A549 (cell line): Measurements from ENCODE around the gene PRR29. TPM values are rescaled to one million over a fixed set of nuclear protein-coding genes. Genes with fewer than 3 reads are reported as not detected.
"Not testable (repeated sequence)": the region's sequence is repeated elsewhere in the genome, so short reads cannot be mapped to it uniquely, and the experiment has no call there.

Experiments used
- ATAC-seq, 2 experiments: fragments of 200-7000 bp in 1 of 2; fragments of >200 bp in 1 of 2; cut with Nextera tagmentation in 1 of 2; cut with Tn5 transposase in 1 of 2; 3 replicates each; pipeline versions ENCODE4 v1.8.0 to v1.9.1; 2018 to 2020; ENCODE audit warnings: mild to moderate bottlenecking in 1 of 2, moderate library complexity in 1 of 2
- CTCF ChIA-PET: fragments of 300-600 bp; sonication (Branson Sonifier 250); formaldehyde crosslinking; extraction: SDS; loops from one replicate; lab custom pipeline; 2021; ENCODE audit warnings: antibody characterized with exemption, inconsistent platforms; lab: Yijun Ruan, JAX
- POLR2A ChIA-PET: fragments of 350-600 bp; formaldehyde crosslinking; extraction: SDS; loops from one replicate; lab custom pipeline; 2021; ENCODE audit warnings: antibody characterized with exemption, inconsistent platforms; lab: Yijun Ruan, JAX
- DNase-seq, 2 experiments: peaks; one replicate each; pipeline versions ENCODE4 v3.0.0 to v3.0.0-alpha.2; 2011 to 2016; ENCODE audit warnings: low read depth in 1 of 2, low spot score in 1 of 2
- FAIRE-seq: peaks from 2 replicates; lab custom pipeline; 2011; peaks lifted over from hg19 to GRCh38; lab: Jason Lieb, UNC
- H3K27ac ChIP-seq, 2 experiments: fragments of >200 bp; sonication (Bioruptor Twin); formaldehyde crosslinking; 3 replicates each; pipeline ENCODE4 v1.5.1; 2016 to 2017
- H3K4me1 ChIP-seq: fragments of >200 bp; sonication (Bioruptor Twin); formaldehyde crosslinking; 3 replicates; pipeline ENCODE4 v1.6.1; 2016
- H3K4me2 ChIP-seq: fragments of >200 bp; sonication (Bioruptor Twin); formaldehyde crosslinking; 3 replicates; pipeline ENCODE4 v1.6.1; 2016
- H3K4me3 ChIP-seq: fragments of >200 bp; sonication (Bioruptor Twin); formaldehyde crosslinking; 3 replicates; pipeline ENCODE4 v1.5.1; 2016
- H3K9me3 ChIP-seq: fragments of >200 bp; sonication (Bioruptor Twin); formaldehyde crosslinking; 3 replicates; pipeline ENCODE4 v1.6.1; 2016
- BHLHE40 ChIP-seq: IDR thresholded peaks from 2 replicates; pipeline ENCODE4 v1.6.1; 2012; ENCODE audit warnings: low read depth, low read length, inconsistent platforms
- CBX8 ChIP-seq: fragments of 200-600 bp; sonication (generic); IDR thresholded peaks from 2 replicates; pipeline ENCODE4 v1.6.1; 2016
- CHD4 ChIP-seq: fragments of 200-600 bp; sonication (generic); IDR thresholded peaks from 2 replicates; pipeline ENCODE4 v1.6.1; 2016; ENCODE audit warnings: antibody characterized with exemption, mild to moderate bottlenecking, borderline replicate concordance
- ESRRA ChIP-seq: fragments of 150-350 bp; IDR thresholded peaks from 2 replicates; pipeline ENCODE4 v1.6.1; 2014; ENCODE audit warnings: mild to moderate bottlenecking, low read length, borderline replicate concordance
- FOSL2 ChIP-seq, 2 experiments: fragments of 450-650 bp in 1 of 2; fragments of >200 bp in 1 of 2; sonication (Bioruptor Twin) in 1 of 2; formaldehyde crosslinking; IDR thresholded peaks; 2 replicates each; pipeline versions ENCODE4 v1.5.0 to v1.6.1; 2016 to 2020; ENCODE audit warnings: mild to moderate bottlenecking in 1 of 2, moderate library complexity in 1 of 2
- GATA3 ChIP-seq: IDR thresholded peaks from 2 replicates; pipeline ENCODE4 v1.6.1; 2012; ENCODE audit warnings: borderline replicate concordance
- HOXB13 ChIP-seq: fragments of 250-450 bp; sonication (Bioruptor Pico); IDR thresholded peaks from 2 replicates; pipeline ENCODE4 v1.5.0; 2020; ENCODE audit warnings: low read depth, mild to moderate bottlenecking, moderate library complexity
- JUN ChIP-seq, 2 experiments: fragments of >200 bp; sonication (Bioruptor Twin); formaldehyde crosslinking; IDR thresholded peaks; 2 replicates in 1 of 2; 3 replicates in 1 of 2; pipeline ENCODE4 v1.6.1; 2016 to 2017
- JUNB ChIP-seq: fragments of >200 bp; sonication (Bioruptor Twin); formaldehyde crosslinking; IDR thresholded peaks from 2 replicates; pipeline ENCODE4 v1.6.1; 2016
- KDM5A ChIP-seq: fragments of 200-600 bp; sonication (generic); IDR thresholded peaks from 2 replicates; pipeline ENCODE4 v1.6.1; 2016; ENCODE audit warnings: antibody characterized with exemption, mild to moderate bottlenecking
- NR3C1 ChIP-seq: fragments of >200 bp; sonication (Bioruptor Twin); formaldehyde crosslinking; IDR thresholded peaks from 3 replicates; pipeline ENCODE4 v1.6.1; 2017
- PHF8 ChIP-seq: fragments of 200-600 bp; sonication (generic); IDR thresholded peaks from 2 replicates; pipeline ENCODE4 v1.6.1; 2016; ENCODE audit warnings: low read depth, mild to moderate bottlenecking, antibody characterized with exemption, moderate library complexity, borderline replicate concordance
- POLR2A ChIP-seq: IDR thresholded peaks from 2 replicates; pipeline ENCODE4 v1.6.1; 2012; ENCODE audit warnings: mild to moderate bottlenecking, low read length
- POLR2AphosphoS2 ChIP-seq: conservative IDR thresholded peaks from 2 replicates; pipeline ENCODE4 v1.6.1; 2012; ENCODE audit warnings: low read length, improper control_type of control experiment, inconsistent platforms
- RAD21 ChIP-seq, 2 experiments: fragments of >200 bp in 1 of 2; sonication (Bioruptor Twin) in 1 of 2; formaldehyde crosslinking in 1 of 2; IDR thresholded peaks in 1 of 2; conservative IDR thresholded peaks in 1 of 2; 2 replicates in 1 of 2; 3 replicates in 1 of 2; pipeline ENCODE4 v1.6.1; 2012 to 2018; ENCODE audit warnings: inconsistent platforms in 1 of 2
- RCOR1 ChIP-seq: fragments of 150-350 bp; IDR thresholded peaks from 2 replicates; pipeline ENCODE4 v1.6.1; 2014; ENCODE audit warnings: antibody characterized with exemption, low read length, low read depth
- REST ChIP-seq: fragments of 200-600 bp; sonication (generic); IDR thresholded peaks from 2 replicates; pipeline ENCODE4 v1.6.1; 2016; ENCODE audit warnings: antibody characterized with exemption, mild to moderate bottlenecking, moderate library complexity
- ZC3H11A ChIP-seq: fragments of 450-650 bp; IDR thresholded peaks from 2 replicates; pipeline ENCODE4 v1.6.1; 2014; ENCODE audit warnings: antibody characterized with exemption, mild to moderate bottlenecking
- ZFP36 ChIP-seq: fragments of 450-650 bp; IDR thresholded peaks from 2 replicates; pipeline ENCODE4 v1.6.1; 2014; ENCODE audit warnings: borderline replicate concordance; ENCODE audit not compliant: partially characterized antibody
- WGBS: methylation state at CpG from one replicate; pipeline ENCODE4 v1.1.6; 2017; ENCODE audit errors: missing lambda C conversion rate; 5-methylcytosine and 5-hydroxymethylcytosine counted together
- polyA plus RNA-seq, 4 experiments: library from polyadenylated mRNA; depleted of rRNA in 3 of 4; stranded (reverse); fragments of >200 nt; fragmentation: RNase III in 1 of 4; extraction: RNeasy Plus Mini Kit Qiagen cat#74134 plus additional on column Dnase treatment in 1 of 4; gene quantifications; 2 replicates in 3 of 4; 3 replicates in 1 of 4; pipeline ENCODE4 v1.2.3, GENCODE V29; 2011 to 2017
- TF ChIP-seq, protein P1 (sequence below): fragments of 150-350 bp; IDR thresholded peaks from 2 replicates; pipeline ENCODE4 v1.6.1; 2014; ENCODE audit warnings: low read depth, mild to moderate bottlenecking, low read length
- TF ChIP-seq, protein P2 (sequence below): fragments of 250-450 bp; sonication (Bioruptor Pico); IDR thresholded peaks from 2 replicates; pipeline ENCODE4 v1.5.0; 2021; ENCODE audit warnings: mild to moderate bottlenecking, moderate library complexity, borderline replicate concordance

PRR29 gene
- polyA plus RNA-seq, 2 of the 4 experiments (the other 2 are of a cell fraction) = 0.44 to 0.67 TPM

DNA sequence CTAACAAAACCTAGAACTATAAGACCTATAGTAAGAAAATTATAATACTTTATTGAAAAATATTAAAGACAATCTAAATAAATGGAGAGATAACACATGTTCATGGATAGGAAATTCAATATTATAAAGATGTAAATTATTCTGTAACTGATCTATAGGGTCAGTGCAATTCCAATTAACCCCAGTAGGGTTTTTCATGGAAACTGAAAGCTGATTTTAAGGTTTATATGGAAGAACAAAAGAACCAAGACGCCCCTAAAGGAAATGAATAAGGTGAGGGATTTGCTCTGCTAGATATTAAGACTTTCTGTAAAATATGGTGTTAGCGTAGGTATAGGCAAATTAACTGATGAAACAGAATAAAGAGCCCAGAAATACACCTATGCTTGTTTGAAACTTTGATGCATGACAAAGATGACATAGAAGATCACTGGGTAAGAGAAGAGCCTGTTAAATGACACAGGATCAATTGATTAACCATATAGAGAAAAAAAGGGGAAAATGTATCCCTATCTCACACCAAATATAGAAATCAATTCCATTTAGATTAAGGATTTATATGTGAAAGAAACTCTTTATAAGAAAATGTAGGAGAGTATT, 19.3 kb downstream of the PRR29 start:
- CTCF ChIA-PET = interaction anchor here (0.7 to 16.1 kb wide), 19 partner anchors 8 to 129 kb away, joined by 3 to 386 read pairs (median 4); partner anchors contain the start of genes CSHL1 and GH1
- Histone ChIP-seq H3K4me3 (no peak overlapping the region), H3K27ac (no peak overlapping the region), H3K4me1 (no peaks in the 10 kb centered on the region), H3K9me3 (no peaks in the 10 kb centered on the region), H3K4me2 (no peak overlapping the region)
- 49% methylated on average over 2 of the region's 2 CpGs for WGBS
- TF ChIP-seq NR3C1 (no peak), KDM5A (no peak), RAD21 (conservative IDR thresholded peaks at IDR 0.05 in 1 of 2, IDR thresholded peaks at IDR 0.05 in 1 of 2) (no peak)
- POLR2A ChIA-PET = interaction anchor here (1.3 kb wide), 1 partner anchor 128 kb away, joined by 4 read pairs; no protein-coding TSS in a partner anchor
- ATAC-seq (0 out of 6 replicates have a peak, but pooled peaks of 1 of the 2 experiments have one; percentile 38), FAIRE-seq (no peak), DNase-seq (no peak)

DNA sequence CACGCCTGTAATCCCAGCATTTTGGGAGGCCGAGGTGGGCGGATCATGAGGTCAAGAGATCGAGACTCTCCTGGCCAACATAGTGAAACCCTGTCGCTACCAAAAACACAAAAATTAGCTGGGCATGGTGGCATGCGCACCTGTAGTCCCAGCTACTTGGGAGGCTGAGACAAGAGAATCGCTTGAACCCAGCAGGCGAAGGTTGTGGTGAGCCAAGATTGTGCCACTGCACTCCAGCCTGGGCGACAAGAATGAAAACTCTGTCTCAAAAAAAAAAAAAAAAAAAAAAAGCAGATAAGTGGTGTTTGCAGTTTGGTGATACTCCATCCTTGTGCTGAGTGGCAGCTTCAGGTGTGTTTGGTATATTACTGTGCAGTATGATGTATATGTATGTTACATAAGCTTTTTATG, 21.4 kb downstream of the PRR29 start:
- H3K27ac ChIP-seq, H3K4me1 ChIP-seq, H3K9me3 ChIP-seq, H3K4me3 ChIP-seq, DNase-seq, FAIRE-seq, ATAC-seq, H3K4me2 ChIP-seq, POLR2A ChIA-PET: not testable (repeated sequence)
- CTCF ChIA-PET = interaction anchor here (1.0 to 16.1 kb wide), 10 partner anchors 10 to 302 kb away, joined by 3 to 386 read pairs (median 9); partner anchors contain the start of genes CSHL1 and GH1
- WGBS = 72% methylated on average over 9 of the region's 9 CpGs

- Histone ChIP-seq H3K9me3 (no peaks in the 10 kb centered on the region), H3K4me1 (no peaks in the 10 kb centered on the region), H3K27ac (no peak within 1 kb of the TSS), H3K4me3 (no peak within 1 kb of the TSS), H3K4me2 (no peak within 1 kb of the TSS)
- ATAC-seq (peak in 1 of 2 experiments; percentile 33; a peak in 2 of 6 replicates), DNase-seq (no peak), FAIRE-seq (no peak)
- 59% methylated on average over 23 of the region's 23 CpGs for WGBS
- POLR2A ChIA-PET = interaction anchor here (0.8 kb wide), 1 partner anchor 125 kb away, joined by 5 read pairs; no protein-coding TSS in a partner anchor
- TF ChIP-seq CHD4 = no peak
- TF ChIP-seq HOXB13 (CRISPR knock-in tag) = no peak
- TF ChIP-seq, protein P1, sequence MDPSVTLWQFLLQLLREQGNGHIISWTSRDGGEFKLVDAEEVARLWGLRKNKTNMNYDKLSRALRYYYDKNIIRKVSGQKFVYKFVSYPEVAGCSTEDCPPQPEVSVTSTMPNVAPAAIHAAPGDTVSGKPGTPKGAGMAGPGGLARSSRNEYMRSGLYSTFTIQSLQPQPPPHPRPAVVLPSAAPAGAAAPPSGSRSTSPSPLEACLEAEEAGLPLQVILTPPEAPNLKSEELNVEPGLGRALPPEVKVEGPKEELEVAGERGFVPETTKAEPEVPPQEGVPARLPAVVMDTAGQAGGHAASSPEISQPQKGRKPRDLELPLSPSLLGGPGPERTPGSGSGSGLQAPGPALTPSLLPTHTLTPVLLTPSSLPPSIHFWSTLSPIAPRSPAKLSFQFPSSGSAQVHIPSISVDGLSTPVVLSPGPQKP = no peak
- no peak for TF ChIP-seq BHLHE40
- TF ChIP-seq POLR2AphosphoS2 = no peak
- no peak for TF ChIP-seq JUNB
- no peak for TF ChIP-seq PHF8
- TF ChIP-seq RCOR1 = no peak
- TF ChIP-seq GATA3 = no peak
- TF ChIP-seq REST = no peak
- TF ChIP-seq CBX8 = no peak
- TF ChIP-seq FOSL2 (IDR thresholded peaks at IDR 0.05) = no peak
- no peak for TF ChIP-seq FOSL2 (CRISPR knock-in tag; IDR thresholded peaks at IDR 0.05)
- TF ChIP-seq, protein P2, sequence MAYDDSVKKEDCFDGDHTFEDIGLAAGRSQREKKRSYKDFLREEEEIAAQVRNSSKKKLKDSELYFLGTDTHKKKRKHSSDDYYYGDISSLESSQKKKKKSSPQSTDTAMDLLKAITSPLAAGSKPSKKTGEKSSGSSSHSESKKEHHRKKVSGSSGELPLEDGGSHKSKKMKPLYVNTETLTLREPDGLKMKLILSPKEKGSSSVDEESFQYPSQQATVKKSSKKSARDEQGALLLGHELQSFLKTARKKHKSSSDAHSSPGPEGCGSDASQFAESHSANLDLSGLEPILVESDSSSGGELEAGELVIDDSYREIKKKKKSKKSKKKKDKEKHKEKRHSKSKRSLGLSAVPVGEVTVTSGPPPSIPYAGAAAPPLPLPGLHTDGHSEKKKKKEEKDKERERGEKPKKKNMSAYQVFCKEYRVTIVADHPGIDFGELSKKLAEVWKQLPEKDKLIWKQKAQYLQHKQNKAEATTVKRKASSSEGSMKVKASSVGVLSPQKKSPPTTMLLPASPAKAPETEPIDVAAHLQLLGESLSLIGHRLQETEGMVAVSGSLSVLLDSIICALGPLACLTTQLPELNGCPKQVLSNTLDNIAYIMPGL (CRISPR knock-in tag) = no peak
- TF ChIP-seq POLR2A = no peak
- no peak for TF ChIP-seq JUN (IDR thresholded peaks at IDR 0.05)
- TF ChIP-seq KDM5A = no peak
- no peak for TF ChIP-seq ESRRA
- TF ChIP-seq ZC3H11A = no peak
- no peak for TF ChIP-seq ZFP36
- CTCF ChIA-PET = interaction anchor here (0.6 to 16.1 kb wide), 17 partner anchors 9 to 587 kb away, joined by 3 to 386 read pairs (median 4); partner anchors contain the start of genes CSHL1 and GH1
Measured at GRCh38 chr17:64020056-64020766, 22.1 kb downstream of the PRR29 start, which contains the start of gene ICAM2. TSS of gene ICAM2 (minus strand) at chr17:64020633. CDS start at chr17:64006691, 13,942 bp downstream.
